Prostate gland (tissue), 2 donors: ENCODE measurements around the gene TM7SF2.

Source experiments
- POLR2AphosphoS5 ChIP-seq: sonication (generic); formaldehyde crosslinking; IDR thresholded peaks from one replicate; pipeline ENCODE4 v1.6.1; 2017; ENCODE audit warnings: antibody characterized with exemption
- TF ChIP-seq, protein P1 (sequence below), 4 experiments: fragments of 200-600 bp in 2 of 4; fragments of 450-650 bp in 2 of 4; sonication (generic) in 2 of 4; IDR thresholded peaks; 1 replicate in 3 of 4; 2 replicates in 1 of 4; pipeline ENCODE4 v1.5.1; 2016 to 2019; ENCODE audit warnings: antibody characterized with exemption in 4 of 4, mild to moderate bottlenecking in 2 of 4, moderate library complexity in 2 of 4

DNA sequence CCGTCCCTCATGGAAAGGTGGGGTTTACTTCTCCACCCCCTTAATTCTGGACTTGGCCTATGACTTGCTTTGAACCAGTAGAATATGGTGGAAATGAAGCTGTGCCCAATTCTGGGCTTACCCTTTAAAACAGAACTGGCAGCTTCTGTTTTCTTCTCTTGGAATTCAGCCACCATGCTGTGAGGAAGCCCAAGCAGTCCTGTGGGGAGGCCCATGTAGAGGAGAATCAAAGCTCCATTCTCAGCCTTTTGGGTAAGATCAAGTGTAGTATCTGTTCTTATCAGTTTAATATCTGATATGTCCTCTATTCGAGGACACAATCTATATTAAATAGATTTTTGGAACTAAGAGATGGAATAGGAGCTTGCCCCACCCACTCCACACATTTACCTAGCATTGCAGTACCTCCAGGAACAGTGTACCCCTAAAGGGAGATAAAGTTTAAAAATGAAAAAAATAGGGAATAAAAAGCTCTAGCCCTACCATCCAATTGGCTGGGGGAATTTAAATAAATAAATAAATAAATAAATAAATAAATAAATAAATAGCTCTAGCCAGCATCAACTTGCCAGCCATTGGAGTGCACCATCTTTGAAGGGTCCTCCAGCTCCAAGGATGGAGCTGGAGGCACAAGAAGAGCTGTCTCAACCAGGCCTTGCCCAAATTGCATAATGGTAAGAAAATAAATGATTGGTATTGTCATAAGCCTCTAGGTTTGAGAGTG is 35.8 kb downstream of the TM7SF2 start:
- TF ChIP-seq, protein P1, sequence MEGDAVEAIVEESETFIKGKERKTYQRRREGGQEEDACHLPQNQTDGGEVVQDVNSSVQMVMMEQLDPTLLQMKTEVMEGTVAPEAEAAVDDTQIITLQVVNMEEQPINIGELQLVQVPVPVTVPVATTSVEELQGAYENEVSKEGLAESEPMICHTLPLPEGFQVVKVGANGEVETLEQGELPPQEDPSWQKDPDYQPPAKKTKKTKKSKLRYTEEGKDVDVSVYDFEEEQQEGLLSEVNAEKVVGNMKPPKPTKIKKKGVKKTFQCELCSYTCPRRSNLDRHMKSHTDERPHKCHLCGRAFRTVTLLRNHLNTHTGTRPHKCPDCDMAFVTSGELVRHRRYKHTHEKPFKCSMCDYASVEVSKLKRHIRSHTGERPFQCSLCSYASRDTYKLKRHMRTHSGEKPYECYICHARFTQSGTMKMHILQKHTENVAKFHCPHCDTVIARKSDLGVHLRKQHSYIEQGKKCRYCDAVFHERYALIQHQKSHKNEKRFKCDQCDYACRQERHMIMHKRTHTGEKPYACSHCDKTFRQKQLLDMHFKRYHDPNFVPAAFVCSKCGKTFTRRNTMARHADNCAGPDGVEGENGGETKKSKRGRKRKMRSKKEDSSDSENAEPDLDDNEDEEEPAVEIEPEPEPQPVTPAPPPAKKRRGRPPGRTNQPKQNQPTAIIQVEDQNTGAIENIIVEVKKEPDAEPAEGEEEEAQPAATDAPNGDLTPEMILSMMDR (IDR thresholded peaks at IDR 0.05): no peak
- no peak for TF ChIP-seq POLR2AphosphoS5
